HG03060 (cell line): ENCODE data around the gene LGALS9.
"Not testable (repeated sequence)": the region's sequence is repeated elsewhere in the genome, so short reads cannot be mapped to it uniquely, and the experiment has no call there.

Source experiments
- ATAC-seq: cut with Tn5 transposase; IDR thresholded peaks from one replicate; pipeline ENCODE4 v1.9.1; 2021; ENCODE audit warnings: low read depth, moderate number of reproducible peaks; ENCODE audit not compliant: unreplicated experiment

LGALS9 gene

GRCh38 chr17:27651411-27652345 lies 20.7 kb downstream of the LGALS9 start:
- ATAC-seq: no peak

GRCh38 chr17:27653449-27653971 lies 22.5 kb downstream of the LGALS9 start:
- not testable (repeated sequence) for ATAC-seq

- no peak for ATAC-seq
These were observed 23.1 kb downstream of the LGALS9 start for GRCh38 chr17:27654136-27654535.

GRCh38 chr17:27654654-27655524 lies 23.9 kb downstream of the LGALS9 start:
- ATAC-seq: peak; percentile 59

- ATAC-seq: not testable (repeated sequence)
These were observed 24.6 kb downstream of the LGALS9 start for GRCh38 chr17:27655525-27656111.

- not testable (repeated sequence) for ATAC-seq
These were observed 25.6 kb downstream of the LGALS9 start for GRCh38 chr17:27656620-27657019.

GRCh38 chr17:27657620-27658019 lies 26.6 kb downstream of the LGALS9 start:
- ATAC-seq: no peak

- no peak for ATAC-seq
These were observed 28.7 kb downstream of the LGALS9 start for GRCh38 chr17:27659683-27660082.

- no peak for ATAC-seq
These were observed 29.4 kb downstream of the LGALS9 start for GRCh38 chr17:27660436-27660835.

GRCh38 chr17:27663936-27664605 lies 33.1 kb downstream of the LGALS9 start:
- ATAC-seq: no peak

GRCh38 chr17:27664606-27664965 lies 33.6 kb downstream of the LGALS9 start:
- ATAC-seq: no peak

- ATAC-seq: no peak
These were observed 34.6 kb downstream of the LGALS9 start for GRCh38 chr17:27665549-27665948.

- ATAC-seq: not testable (repeated sequence)
These were observed 35.3 kb downstream of the LGALS9 start for GRCh38 chr17:27666270-27666669.

GRCh38 chr17:27666831-27667560 lies 36.0 kb downstream of the LGALS9 start:
- ATAC-seq: no peak

GRCh38 chr17:27667656-27668487 lies 36.9 kb downstream of the LGALS9 start:
- no peak for ATAC-seq

- ATAC-seq: no peak
These were observed 37.5 kb downstream of the LGALS9 start for GRCh38 chr17:27668488-27668823.

- no peak for ATAC-seq
These were observed 38.1 kb downstream of the LGALS9 start for GRCh38 chr17:27669136-27669535.

- no peak for ATAC-seq
These were observed 38.9 kb downstream of the LGALS9 start for GRCh38 chr17:27669850-27670249.
